NCI-H774 (cell line): Measurements from ENCODE around the gene FXYD5.

Experiments used
- DNase-seq: peaks from one replicate; lab custom pipeline; 2025; lab: John Stamatoyannopoulos, UW

Gene FXYD5

GRCh38 chr19:35157431-35157830, 2.9 kb downstream of the FXYD5 start:
- DNase-seq: no peak

- DNase-seq: no peak
Observed at GRCh38 chr19:35159606-35160005, 5.1 kb downstream of the FXYD5 start.

GRCh38 chr19:35160629-35161433, 6.3 kb downstream of the FXYD5 start:
- no peak for DNase-seq

GRCh38 chr19:35161434-35161743, 6.9 kb downstream of the FXYD5 start:
- no peak for DNase-seq

DNA sequence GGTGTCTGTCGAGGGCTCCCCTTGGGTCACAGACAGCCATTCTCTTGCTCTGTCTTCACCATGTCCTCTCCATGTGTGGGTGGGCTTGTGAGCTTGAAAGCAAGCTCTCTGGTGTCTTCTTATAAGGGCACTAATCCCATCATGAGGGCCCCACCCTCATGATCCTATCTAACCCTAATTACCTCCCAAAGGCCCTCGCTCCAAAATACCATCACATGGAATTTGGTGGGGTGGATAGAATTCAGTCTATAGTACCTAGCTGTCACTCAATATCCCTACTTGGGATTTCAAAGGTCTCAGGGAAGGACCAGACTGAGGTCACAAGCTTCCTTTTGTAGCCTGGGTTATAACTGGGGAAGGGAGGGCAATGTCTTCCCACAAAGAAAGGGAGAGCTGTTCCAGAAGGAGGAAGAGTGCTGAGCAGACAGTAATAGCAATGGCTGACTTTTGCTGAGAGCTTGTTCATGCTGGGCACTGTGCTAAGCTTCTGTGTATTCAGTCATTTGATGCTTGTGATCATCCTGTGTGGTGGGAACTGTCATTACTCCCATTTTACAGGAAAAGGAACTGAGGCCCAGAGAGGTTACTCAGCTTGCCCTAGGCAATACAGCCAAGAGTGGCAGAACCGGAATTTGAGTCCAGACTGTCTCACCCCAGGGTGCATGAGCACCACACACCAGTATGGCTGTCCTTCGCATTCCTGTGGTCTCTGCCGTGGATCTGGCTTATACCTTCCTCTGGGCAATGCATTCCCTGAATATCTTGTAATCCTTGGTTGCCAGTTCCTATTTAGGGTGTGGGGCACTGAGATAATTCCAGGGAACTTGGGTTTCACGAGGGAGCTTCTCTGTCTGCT, 8.2 kb downstream of the FXYD5 start:
- DNase-seq: no peak

- DNase-seq: no peak
Observed at GRCh38 chr19:35164418-35164817, 9.9 kb downstream of the FXYD5 start.

- DNase-seq: no peak
Observed at GRCh38 chr19:35165200-35166058, 10.9 kb downstream of the FXYD5 start.

GRCh38 chr19:35166100-35167063, 11.8 kb downstream of the FXYD5 start:
- no peak for DNase-seq

- no peak for DNase-seq
Observed at GRCh38 chr19:35167251-35168119, 12.9 kb downstream of the FXYD5 start.

DNA sequence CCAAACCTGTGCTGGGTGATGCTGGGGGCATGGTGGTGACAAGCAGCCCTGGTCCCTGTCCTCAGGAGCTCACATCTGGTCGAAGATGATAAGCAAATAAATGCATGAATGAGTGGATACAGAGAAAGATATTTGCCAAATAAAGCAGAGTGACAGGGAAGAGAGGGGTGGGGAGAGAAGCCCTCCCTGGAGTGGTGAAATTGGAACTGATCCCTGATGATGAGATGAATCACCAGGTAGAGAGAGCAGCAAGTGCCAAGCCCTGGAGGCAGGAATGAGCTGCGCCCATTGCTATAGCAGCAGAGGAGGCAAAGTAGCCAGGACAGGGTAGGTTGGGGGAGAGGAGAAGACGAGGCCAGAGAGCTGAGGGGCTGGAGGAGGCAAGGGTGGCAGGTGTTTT, 13.7 kb downstream of the FXYD5 start:
- no peak for DNase-seq

GRCh38 chr19:35169221-35169995, 14.9 kb downstream of the FXYD5 start:
- no peak for DNase-seq

GRCh38 chr19:35170359-35171061, 16.0 kb downstream of the FXYD5 start:
- DNase-seq: no peak

DNA sequence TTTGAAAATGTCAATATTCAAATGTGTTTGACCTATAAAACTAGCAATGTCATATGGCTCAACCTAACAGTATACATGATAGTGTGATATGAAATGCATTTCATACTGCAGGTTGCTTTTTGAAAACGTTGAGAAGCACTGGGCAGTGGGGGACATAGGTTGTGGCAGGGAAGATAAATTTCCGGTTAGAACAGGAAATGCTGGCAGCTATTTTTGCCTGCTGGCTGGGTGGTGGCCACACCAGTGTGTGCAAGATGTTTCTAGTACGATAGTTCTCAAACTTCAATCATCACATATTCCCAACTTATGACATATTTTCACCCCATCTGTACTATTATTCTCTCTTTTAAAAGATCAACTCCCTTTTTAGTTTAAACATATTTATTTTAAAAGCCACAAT, 17.2 kb downstream of the FXYD5 start:
- no peak for DNase-seq

DNA sequence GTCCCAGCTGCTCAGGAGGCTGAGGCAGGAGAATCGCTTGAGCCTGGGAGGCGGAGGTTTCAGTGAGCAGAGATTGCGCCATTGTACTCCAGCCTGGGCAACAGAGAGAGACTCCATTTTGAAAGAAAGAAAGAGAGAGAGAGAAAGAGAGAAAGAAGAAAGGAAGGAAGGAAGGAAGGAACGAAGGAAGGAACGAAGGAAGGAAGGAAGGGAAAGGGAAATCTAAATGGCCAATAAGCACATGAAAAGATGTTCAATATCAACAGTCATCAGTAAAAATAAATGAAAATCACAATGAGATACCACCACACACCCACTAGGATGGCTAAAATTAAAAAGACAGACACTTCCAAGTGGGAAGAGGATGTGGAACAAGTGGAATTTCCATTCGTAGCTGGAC, 19.7 kb downstream of the FXYD5 start:
- DNase-seq: no peak

DNA sequence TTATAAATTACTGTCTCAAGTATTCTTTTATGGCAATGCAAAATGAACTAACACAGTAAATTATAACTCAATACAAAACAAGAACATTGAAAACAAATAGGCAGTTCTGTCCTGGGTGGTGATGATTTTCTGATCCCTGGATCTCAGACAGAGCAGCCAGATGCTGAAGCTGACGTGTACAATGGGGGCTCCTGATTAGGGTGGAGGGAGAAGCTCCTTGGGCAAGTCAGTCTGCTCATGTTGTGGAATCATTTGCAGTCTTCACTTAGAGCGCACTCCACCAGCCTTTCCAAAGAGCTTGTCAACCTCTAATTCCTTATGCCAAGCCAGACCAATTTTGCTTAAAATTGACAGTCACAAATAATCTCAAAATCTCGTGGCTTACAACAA, 21.6 kb downstream of the FXYD5 start:
- no peak for DNase-seq

DNA sequence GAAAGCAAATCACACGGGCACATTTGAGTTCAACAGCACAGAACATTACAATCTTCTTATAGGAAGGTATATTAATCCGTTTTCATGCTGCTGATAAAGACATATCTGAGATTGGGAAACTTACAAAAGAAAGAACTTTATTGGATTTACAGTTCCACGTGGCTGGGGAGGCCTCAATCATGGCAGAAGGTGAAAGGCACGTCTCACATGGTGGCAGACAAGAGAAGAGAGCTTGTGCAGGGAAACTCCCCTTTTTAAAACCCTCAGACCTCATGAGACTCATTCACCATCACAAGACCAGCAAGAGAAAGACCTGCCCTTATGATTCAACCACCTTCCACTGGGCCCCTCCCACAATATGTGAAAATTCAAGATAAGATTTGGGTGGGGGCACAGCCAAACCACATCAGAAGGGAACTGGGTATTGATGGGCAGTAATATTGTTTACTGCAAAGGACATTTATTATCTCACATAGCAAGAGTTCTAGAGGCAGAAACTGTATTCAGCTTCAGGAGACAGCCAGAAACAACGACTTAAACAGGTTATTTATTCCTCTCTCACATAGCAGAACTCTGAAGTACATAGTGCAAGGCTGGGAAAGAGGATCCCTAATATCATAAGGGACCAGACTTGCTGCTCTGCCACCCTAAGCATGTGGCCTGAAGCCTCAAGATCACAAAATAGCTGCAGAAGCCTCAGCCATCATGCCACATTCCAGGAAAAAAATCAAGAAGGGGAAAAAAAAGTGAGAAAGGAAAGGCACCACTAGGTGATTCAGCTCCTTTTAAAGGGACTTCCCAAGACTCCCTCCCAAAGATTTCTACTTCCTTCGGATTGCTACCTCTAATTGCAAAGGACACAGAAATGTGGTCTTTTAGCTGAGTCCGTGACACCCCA, 23.1 kb downstream of the FXYD5 start:
- no peak for DNase-seq

GRCh38 chr19:35178701-35179100, 24.2 kb downstream of the FXYD5 start:
- no peak for DNase-seq

- no peak for DNase-seq
Observed at GRCh38 chr19:35179830-35180229, 25.3 kb downstream of the FXYD5 start.
